Vagina (tissue), 2 donors: ENCODE data around the gene IQSEC3. TPM values are rescaled to one million over a fixed set of nuclear protein-coding genes. Genes with fewer than 3 reads are reported as not detected.

ENCODE experiments used
- DNase-seq, 2 donors: peaks; one replicate each; pipeline ENCODE4 v3.0.0-alpha.2; 2017; ENCODE audit errors: extremely low spot score in 2 of 2
- H3K27ac ChIP-seq: fragments of 200-600 bp; sonication (generic); one replicate; pipeline ENCODE4 v1.5.1; 2019
- H3K27me3 ChIP-seq: fragments of 200-600 bp; sonication (generic); one replicate; pipeline ENCODE4 v1.5.1; 2019
- H3K36me3 ChIP-seq, 2 donors: fragments of 200-600 bp; sonication (generic); one replicate each; pipeline ENCODE4 v1.5.1; 2017 to 2019
- H3K4me1 ChIP-seq: fragments of 200-600 bp; sonication (generic); one replicate; pipeline ENCODE4 v1.5.1; 2019
- H3K4me3 ChIP-seq, 2 donors: fragments of 200-600 bp; sonication (generic); 1 replicate in 1 of 2; 2 replicates in 1 of 2; pipeline ENCODE4 v1.5.1; 2016 to 2019
- H3K9me3 ChIP-seq: fragments of 200-600 bp; sonication (generic); one replicate; pipeline ENCODE4 v1.5.1; 2019
- CTCF ChIP-seq, 3 experiments: fragments of 450-650 bp in 2 of 3; fragments of 200-600 bp in 1 of 3; sonication (generic) in 1 of 3; IDR thresholded peaks; one replicate each; pipeline ENCODE4 v1.5.1; 2017 to 2019; ENCODE audit warnings: antibody characterized with exemption in 3 of 3, mild to moderate bottlenecking in 2 of 3, moderate library complexity in 2 of 3
- POLR2A ChIP-seq, 2 donors: fragments of 450-650 bp; IDR thresholded peaks; one replicate each; pipeline ENCODE4 v1.6.1; 2017; ENCODE audit warnings: antibody characterized with exemption in 2 of 2, mild to moderate bottlenecking in 2 of 2, moderate library complexity in 2 of 2
- POLR2AphosphoS5 ChIP-seq, 2 donors: sonication (generic); formaldehyde crosslinking; IDR thresholded peaks; one replicate each; pipeline ENCODE4 v1.9.0; 2017; ENCODE audit warnings: antibody characterized with exemption in 2 of 2, mild to moderate bottlenecking in 2 of 2, low read depth in 1 of 2; ENCODE audit not compliant: insufficient read depth in 1 of 2
- intact Hi-C: fragments of 100-400 bp; cut with DNase I; formaldehyde crosslinking; loops from one replicate; pipeline ENCODE4 v1.15.1; 2023
- total RNA-seq: library from RNA; depleted of rRNA; stranded (reverse); fragments of >200 nt; gene quantifications from one replicate; pipeline ENCODE4 v1.2.3, GENCODE V29; 2016

Gene IQSEC3
- total RNA-seq, 1 donor from 2014 or later: 1.7 TPM

DNA sequence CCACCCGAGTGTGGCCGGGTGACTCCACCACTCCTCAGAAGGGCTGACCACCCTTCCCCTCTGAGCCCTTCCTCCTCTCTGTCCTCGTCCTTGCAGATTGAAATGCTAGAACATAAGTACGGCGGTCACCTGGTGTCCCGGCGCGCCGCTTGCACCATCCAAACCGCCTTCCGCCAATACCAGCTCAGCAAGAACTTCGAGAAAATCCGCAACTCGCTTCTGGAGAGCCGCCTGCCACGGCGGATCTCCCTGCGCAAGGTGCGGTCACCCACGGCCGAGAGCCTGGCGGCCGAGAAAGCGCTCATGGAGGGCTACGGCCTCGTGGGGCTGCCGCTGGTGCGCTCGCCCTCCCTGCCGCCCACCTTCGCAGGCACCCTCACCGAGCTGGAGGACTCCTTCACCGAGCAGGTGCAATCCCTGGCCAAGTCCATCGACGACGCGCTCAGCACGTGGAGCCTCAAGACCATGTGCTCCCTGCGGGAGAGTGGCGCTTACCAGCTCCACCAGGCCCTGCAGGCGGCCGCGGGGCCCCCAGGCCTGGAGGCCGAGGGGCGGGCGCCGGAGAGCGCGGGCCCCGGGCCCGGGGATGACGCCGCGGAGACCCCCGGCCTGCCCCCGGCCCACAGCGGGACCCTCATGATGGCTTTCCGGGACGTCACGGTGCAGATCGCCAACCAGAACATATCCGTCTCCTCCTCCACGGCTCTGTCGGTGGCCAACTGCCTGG is 71.8 kb downstream of the IQSEC3 start:
- Histone ChIP-seq H3K4me3 (peak overlapping the region; percentile 46 to 48), H3K27ac (no peak overlapping the region), H3K9me3 (no peaks in the 10 kb centered on the region), H3K4me1 (peaks cover 17% of the 10 kb centered on the region), H3K27me3 (no peaks in the 10 kb centered on the region), H3K36me3 (no peaks in the 10 kb centered on the region)
- TF ChIP-seq POLR2A (IDR thresholded peaks at IDR 0.05) (no peak), CTCF (IDR thresholded peaks at IDR 0.05) (no peak), POLR2AphosphoS5 (IDR thresholded peaks at IDR 0.05; ENCODE audit: insufficient read depth in 1 of 2, low read depth in 1 of 2) (no peak)
- intact Hi-C loops: no loop called here
- DNase-seq: no peak

DNA sequence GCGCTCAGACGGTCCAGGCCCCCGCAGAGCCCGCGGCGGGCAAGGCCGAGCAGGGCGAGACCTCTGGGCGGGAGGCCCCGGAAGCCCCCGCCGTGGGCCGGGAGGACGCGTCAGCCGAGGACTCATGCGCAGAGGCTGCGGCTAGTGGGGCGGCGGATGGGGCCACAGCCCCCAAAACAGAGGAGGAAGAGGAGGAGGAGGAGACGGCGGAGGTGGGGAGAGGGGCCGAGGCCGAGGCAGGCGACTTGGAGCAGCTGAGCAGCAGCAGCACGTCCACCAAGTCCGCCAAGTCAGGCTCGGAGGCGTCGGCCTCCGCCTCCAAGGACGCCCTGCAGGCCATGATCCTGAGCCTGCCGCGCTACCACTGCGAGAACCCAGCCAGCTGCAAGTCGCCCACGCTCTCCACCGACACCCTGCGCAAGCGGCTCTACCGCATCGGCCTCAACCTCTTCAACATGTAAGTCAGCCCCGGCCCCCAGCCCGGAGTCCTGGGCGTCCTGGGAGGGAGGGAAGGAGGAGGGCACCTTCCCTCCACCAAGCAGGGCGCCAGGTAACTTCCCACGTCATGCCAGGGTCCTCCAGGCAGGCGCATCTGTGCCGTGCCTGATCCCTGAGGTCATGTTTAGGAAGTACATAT is 72.4 kb downstream of the IQSEC3 start:
- no peak overlapping the region for H3K27ac ChIP-seq
- H3K9me3 ChIP-seq: no peaks in the 10 kb centered on the region
- intact Hi-C loops: no loop called here
- H3K27me3 ChIP-seq: no peaks in the 10 kb centered on the region
- H3K36me3 ChIP-seq: no peaks in the 10 kb centered on the region
- DNase-seq: no peak
- H3K4me3 ChIP-seq: peak overlapping the region; percentile 46 to 48
- TF ChIP-seq CTCF (IDR thresholded peaks at IDR 0.05) (no peak), POLR2AphosphoS5 (IDR thresholded peaks at IDR 0.05; ENCODE audit: insufficient read depth in 1 of 2, low read depth in 1 of 2) (no peak), POLR2A (IDR thresholded peaks at IDR 0.05) (no peak)
- peaks cover 17% of the 10 kb centered on the region for H3K4me1 ChIP-seq

- TF ChIP-seq CTCF (IDR thresholded peaks at IDR 0.05) (no peak), POLR2AphosphoS5 (IDR thresholded peaks at IDR 0.05; ENCODE audit: insufficient read depth in 1 of 2, low read depth in 1 of 2) (no peak), POLR2A (IDR thresholded peaks at IDR 0.05) (no peak)
- Histone ChIP-seq H3K4me3 (peak overlapping the region; percentile 46 to 48), H3K4me1 (peaks cover 22% of the 10 kb centered on the region), H3K36me3 (no peaks in the 10 kb centered on the region), H3K9me3 (no peaks in the 10 kb centered on the region), H3K27ac (no peak overlapping the region), H3K27me3 (no peaks in the 10 kb centered on the region)
- DNase-seq: no peak
- intact Hi-C loops: no loop called here
Measured at GRCh38 chr12:139585-139984, 73.0 kb downstream of the IQSEC3 start.

GRCh38 chr12:140162-140561 is 73.6 kb downstream of the IQSEC3 start:
- peak overlapping the region; percentile 46 to 48 for H3K4me3 ChIP-seq
- no peak overlapping the region for H3K27ac ChIP-seq
- no peaks in the 10 kb centered on the region for H3K9me3 ChIP-seq
- TF ChIP-seq POLR2AphosphoS5 (IDR thresholded peaks at IDR 0.05; ENCODE audit: insufficient read depth in 1 of 2, low read depth in 1 of 2) (no peak), POLR2A (IDR thresholded peaks at IDR 0.05) (no peak), CTCF (IDR thresholded peaks at IDR 0.05) (no peak)
- no peak for DNase-seq
- H3K27me3 ChIP-seq: no peaks in the 10 kb centered on the region
- intact Hi-C loops: no loop called here
- no peaks in the 10 kb centered on the region for H3K36me3 ChIP-seq
- peaks cover 23% of the 10 kb centered on the region for H3K4me1 ChIP-seq
